Measurements from ENCODE around the gene ARID3C.

DNA sequence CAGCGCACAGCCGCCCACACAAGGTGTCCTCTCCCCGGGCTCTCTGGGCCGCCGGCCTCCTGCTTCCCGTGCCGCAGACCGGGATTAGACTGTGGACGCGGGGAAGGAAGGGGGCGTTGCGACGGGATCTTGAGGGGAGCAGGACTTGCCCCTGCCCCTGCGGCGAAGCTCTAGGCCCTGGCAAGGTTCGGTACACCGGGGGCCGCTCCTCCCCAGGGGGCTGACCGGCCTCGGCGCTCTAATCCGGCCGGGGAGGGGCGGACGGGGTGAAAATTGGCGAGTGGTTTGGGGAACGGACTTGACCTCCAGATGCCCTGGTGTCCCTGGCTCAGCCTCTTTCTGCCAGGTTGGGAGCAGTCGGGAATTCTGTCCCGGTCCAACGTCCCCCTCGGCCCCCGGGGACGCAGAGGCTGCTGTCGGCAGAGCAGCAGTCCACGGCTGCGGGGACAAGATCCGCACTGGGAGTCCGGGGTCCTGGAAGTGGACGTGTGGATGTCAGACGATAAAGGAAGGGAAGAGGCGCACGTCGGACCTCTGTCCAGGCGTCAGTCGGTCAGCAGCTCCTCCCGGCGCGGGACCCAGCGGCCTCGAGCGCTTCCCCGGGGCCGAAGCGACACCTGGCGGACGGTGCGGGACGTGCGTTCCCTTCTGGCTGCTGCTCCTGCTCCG, 37.5 kb downstream of the ARID3C start:
- TF ChIP-seq, protein P1, sequence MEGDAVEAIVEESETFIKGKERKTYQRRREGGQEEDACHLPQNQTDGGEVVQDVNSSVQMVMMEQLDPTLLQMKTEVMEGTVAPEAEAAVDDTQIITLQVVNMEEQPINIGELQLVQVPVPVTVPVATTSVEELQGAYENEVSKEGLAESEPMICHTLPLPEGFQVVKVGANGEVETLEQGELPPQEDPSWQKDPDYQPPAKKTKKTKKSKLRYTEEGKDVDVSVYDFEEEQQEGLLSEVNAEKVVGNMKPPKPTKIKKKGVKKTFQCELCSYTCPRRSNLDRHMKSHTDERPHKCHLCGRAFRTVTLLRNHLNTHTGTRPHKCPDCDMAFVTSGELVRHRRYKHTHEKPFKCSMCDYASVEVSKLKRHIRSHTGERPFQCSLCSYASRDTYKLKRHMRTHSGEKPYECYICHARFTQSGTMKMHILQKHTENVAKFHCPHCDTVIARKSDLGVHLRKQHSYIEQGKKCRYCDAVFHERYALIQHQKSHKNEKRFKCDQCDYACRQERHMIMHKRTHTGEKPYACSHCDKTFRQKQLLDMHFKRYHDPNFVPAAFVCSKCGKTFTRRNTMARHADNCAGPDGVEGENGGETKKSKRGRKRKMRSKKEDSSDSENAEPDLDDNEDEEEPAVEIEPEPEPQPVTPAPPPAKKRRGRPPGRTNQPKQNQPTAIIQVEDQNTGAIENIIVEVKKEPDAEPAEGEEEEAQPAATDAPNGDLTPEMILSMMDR (conservative IDR thresholded peaks at IDR 0.05 in 1 of 2, IDR thresholded peaks at IDR 0.05 in 1 of 2; ENCODE audit: low read depth in 1 of 2, low read length in 2 of 2), result peak; percentile 74 to 80
- TF ChIP-seq EZH2 (IDR thresholded peaks at IDR 0.05; ENCODE audit: low read length, missing control alignments), result peak; percentile 97
